PC-9 (cell line): ENCODE data around the gene DVL2. TPM values are rescaled to one million over a fixed set of nuclear protein-coding genes. Genes with fewer than 3 reads are reported as not detected.

Source experiments
- microRNA-seq: library from miRNA; unstranded; fragments of <30 nt; microRNA quantifications from one replicate; pipeline ENCODE4 v1.2.0, GENCODE V29; 2021; ENCODE audit warnings: borderline number of aligned reads, borderline replicate concordance
- total RNA-seq: library from RNA; stranded (reverse); gene quantifications from 2 replicates; pipeline ENCODE4 v1.2.3, GENCODE V29; 2021

The DVL2 gene
- total RNA-seq, 1 experiment from 2014 or later: 86.8 TPM

Small RNAs within 50 kb of the gene (microRNA-seq; reads per million reads assigned to microRNA genes)
- gene MIR324: 3,905 reads per million, percentile 86 among the genes with 10 or more reads in this experiment

Other genes with a start within 250 kb of the DVL2 start
- not detected in 2 replicates for gene ALOX12, start 238.5 kb downstream of the DVL2 start, total RNA-seq
- gene RNASEK, start 221.9 kb downstream of the DVL2 start, total RNA-seq: 196 and 301 TPM in 2 replicates
- 0.28 and 0.48 TPM in 2 replicates for gene BCL6B, start 211.5 kb downstream of the DVL2 start, total RNA-seq
- gene SLC16A13, start 198.5 kb downstream of the DVL2 start, total RNA-seq: 33.4 and 40.6 TPM in 2 replicates
- gene SLC16A11, start 190.4 kb downstream of the DVL2 start, total RNA-seq: not detected in 2 replicates
- not detected in 2 replicates for gene CLEC10A, start 154.3 kb downstream of the DVL2 start, total RNA-seq
- gene ASGR2, start 119.7 kb downstream of the DVL2 start, total RNA-seq: not detected in 2 replicates
- 3.5 and 5.9 TPM in 2 replicates for gene ASGR1, start 55.1 kb downstream of the DVL2 start, total RNA-seq
- 27.1 and 32.8 TPM in 2 replicates for gene DLG4, start 14.7 kb downstream of the DVL2 start, total RNA-seq
- gene ACADVL, start 14.6 kb downstream of the DVL2 start, total RNA-seq: 531 and 604 TPM in 2 replicates
- 64.5 and 65.8 TPM in 2 replicates for gene PHF23, start 4.9 kb upstream of the DVL2 start, total RNA-seq
- 424 and 457 TPM in 2 replicates for gene GABARAP, start 7.9 kb upstream of the DVL2 start, total RNA-seq
- 173 and 203 TPM in 2 replicates for gene CTDNEP1, start 17.2 kb upstream of the DVL2 start, total RNA-seq
- gene ELP5, start 17.7 kb upstream of the DVL2 start, total RNA-seq: 31.8 and 45.1 TPM in 2 replicates
- gene CLDN7, start 28.0 kb upstream of the DVL2 start, total RNA-seq: 390 and 442 TPM in 2 replicates
- gene SLC2A4, start 47.2 kb upstream of the DVL2 start, total RNA-seq: 1.5 and 1.6 TPM in 2 replicates
- 0.65 and 0.68 TPM in 2 replicates for gene YBX2, start 60.1 kb upstream of the DVL2 start, total RNA-seq
- gene EIF5A, start 73.1 kb upstream of the DVL2 start, total RNA-seq: 806 and 1,298 TPM in 2 replicates
- 43.5 and 61.3 TPM in 2 replicates for gene GPS2, start 80.8 kb upstream of the DVL2 start, total RNA-seq
- gene NEURL4, start 94.8 kb upstream of the DVL2 start, total RNA-seq: 46.5 and 57.9 TPM in 2 replicates
- gene ACAP1, start 102.0 kb upstream of the DVL2 start, total RNA-seq: 10.9 and 28.5 TPM in 2 replicates
- gene KCTD11, start 117.6 kb upstream of the DVL2 start, total RNA-seq: 16.4 and 18.3 TPM in 2 replicates
- 0.45 and 0.50 TPM in 2 replicates for gene TMEM95, start 120.6 kb upstream of the DVL2 start, total RNA-seq
- gene TNK1, start 146.6 kb upstream of the DVL2 start, total RNA-seq: 15.8 and 18.8 TPM in 2 replicates
- gene PLSCR3, start 160.0 kb upstream of the DVL2 start, total RNA-seq: 53.0 and 64.5 TPM in 2 replicates
- gene TMEM256, start 169.6 kb upstream of the DVL2 start, total RNA-seq: 55.4 and 91.7 TPM in 2 replicates
- gene NLGN2, start 173.3 kb upstream of the DVL2 start, total RNA-seq: 86.3 and 98.8 TPM in 2 replicates
- gene SPEM1, start 185.8 kb upstream of the DVL2 start, total RNA-seq: 0.83 and 1.1 TPM in 2 replicates
- 0.50 TPM in 1 of 2 replicates, not detected in the other for gene SPEM2, start 191.1 kb upstream of the DVL2 start, total RNA-seq
- gene SPEM3, start 194.3 kb upstream of the DVL2 start, total RNA-seq: not detected in 2 replicates
- 17.0 and 20.7 TPM in 2 replicates for gene TMEM102, start 200.9 kb upstream of the DVL2 start, total RNA-seq
- gene FGF11, start 205.0 kb upstream of the DVL2 start, total RNA-seq: 15.2 and 23.2 TPM in 2 replicates
- 31.9 and 53.4 TPM in 2 replicates for gene CHRNB1, start 210.5 kb upstream of the DVL2 start, total RNA-seq
- 50.6 and 54.0 TPM in 2 replicates for gene ZBTB4, start 245.1 kb upstream of the DVL2 start, total RNA-seq
- not detected in 2 replicates for gene SLC35G6, start 246.9 kb upstream of the DVL2 start, total RNA-seq
- gene POLR2A, start 249.8 kb upstream of the DVL2 start, total RNA-seq: 149 and 166 TPM in 2 replicates